Esophagus muscularis mucosa (tissue), 3 donors: Measurements from ENCODE around the gene DCHS1.

Experiments used
- POLR2A ChIP-seq: fragments of 450-650 bp; IDR thresholded peaks from one replicate; pipeline ENCODE4 v1.6.1; 2017; ENCODE audit warnings: antibody characterized with exemption, moderate library complexity, mild to moderate bottlenecking, low read depth
- TF ChIP-seq, protein P1 (sequence below), 3 experiments: fragments of 200-600 bp in 2 of 3; fragments of 450-650 bp in 1 of 3; sonication (generic) in 2 of 3; IDR thresholded peaks; one replicate each; pipeline ENCODE4 v1.5.1; 2017 to 2019; ENCODE audit warnings: antibody characterized with exemption in 3 of 3, mild to moderate bottlenecking in 2 of 3, moderate library complexity in 1 of 3

DNA sequence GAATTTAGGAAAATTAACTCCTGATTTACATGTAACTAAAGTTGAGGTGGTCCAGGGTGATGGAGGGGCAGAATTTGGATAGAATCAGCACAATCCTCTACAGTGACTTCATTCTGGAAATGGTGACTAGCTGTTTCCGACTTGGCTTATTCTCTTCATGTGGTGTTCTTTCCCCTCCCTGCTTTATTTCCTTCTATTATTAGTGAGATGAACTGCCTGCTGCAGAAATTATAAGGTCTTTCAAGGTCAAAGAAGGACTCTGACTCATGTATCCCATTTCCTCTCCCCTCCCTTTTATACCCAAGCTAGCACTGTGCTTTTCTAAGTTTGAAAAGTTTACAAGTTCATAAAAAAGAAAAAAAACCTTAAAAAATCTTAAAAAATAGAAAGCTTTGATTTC is 39.8 kb upstream of the DCHS1 start:
- TF ChIP-seq POLR2A, result no peak
- TF ChIP-seq, protein P1, sequence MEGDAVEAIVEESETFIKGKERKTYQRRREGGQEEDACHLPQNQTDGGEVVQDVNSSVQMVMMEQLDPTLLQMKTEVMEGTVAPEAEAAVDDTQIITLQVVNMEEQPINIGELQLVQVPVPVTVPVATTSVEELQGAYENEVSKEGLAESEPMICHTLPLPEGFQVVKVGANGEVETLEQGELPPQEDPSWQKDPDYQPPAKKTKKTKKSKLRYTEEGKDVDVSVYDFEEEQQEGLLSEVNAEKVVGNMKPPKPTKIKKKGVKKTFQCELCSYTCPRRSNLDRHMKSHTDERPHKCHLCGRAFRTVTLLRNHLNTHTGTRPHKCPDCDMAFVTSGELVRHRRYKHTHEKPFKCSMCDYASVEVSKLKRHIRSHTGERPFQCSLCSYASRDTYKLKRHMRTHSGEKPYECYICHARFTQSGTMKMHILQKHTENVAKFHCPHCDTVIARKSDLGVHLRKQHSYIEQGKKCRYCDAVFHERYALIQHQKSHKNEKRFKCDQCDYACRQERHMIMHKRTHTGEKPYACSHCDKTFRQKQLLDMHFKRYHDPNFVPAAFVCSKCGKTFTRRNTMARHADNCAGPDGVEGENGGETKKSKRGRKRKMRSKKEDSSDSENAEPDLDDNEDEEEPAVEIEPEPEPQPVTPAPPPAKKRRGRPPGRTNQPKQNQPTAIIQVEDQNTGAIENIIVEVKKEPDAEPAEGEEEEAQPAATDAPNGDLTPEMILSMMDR (IDR thresholded peaks at IDR 0.05), result no peak
